ENCODE results near the gene ADGRG6. TPM values are rescaled to one million over a fixed set of nuclear protein-coding genes. Genes with fewer than 3 reads are reported as not detected.

ADGRG6 gene
- total and polyA plus RNA-seq, 9 of the 15 experiments (the other 6 are each of a cell fraction or from before 2014, with no cell fraction given) = under 0.01 to 0.11 (median 0.05) TPM; not detected in 5

GRCh38 chr6:142384519-142385254 lies 82.9 kb downstream of the ADGRG6 start (continued):
- TF ChIP-seq ILF3 (IDR thresholded peaks at IDR 0.05; ENCODE audit: borderline replicate concordance) (no peak), JUND (IDR thresholded peaks at IDR 0.05; ENCODE audit: borderline replicate concordance, low read depth, low read length) (no peak), JUND (tag; IDR thresholded peaks at IDR 0.05; ENCODE audit: borderline replicate concordance, low read depth, low read length) (no peak)

GRCh38 chr6:142385352-142385751 lies 83.5 kb downstream of the ADGRG6 start:
- no peaks in the 10 kb centered on the region for H4K20me1 ChIP-seq (replicated peaks; ENCODE audit: control insufficient read depth, insufficient read depth, low read length)
- WGBS (ENCODE audit: insufficient coverage, low coverage, missing lambda C conversion rate) = 0% methylated on average over 2 of the region's 2 CpGs
- H3K9me3 ChIP-seq (replicated peaks; ENCODE audit: control insufficient read depth, insufficient read depth, low read depth, low read length) = no peaks in the 10 kb centered on the region
- H3K9me1 ChIP-seq (ENCODE audit: control insufficient read depth, insufficient read depth, low read length) = no peaks in the 10 kb centered on the region
- intact Hi-C loops (cut with micrococcal nuclease) (no loop called here), in situ Hi-C loops (cut with MboI) (no loop called here)
- no peaks in the 10 kb centered on the region for H3K79me2 ChIP-seq (ENCODE audit: control insufficient read depth, insufficient read depth, low read length)
- no peak for DNase-seq (ENCODE audit: extremely low read depth in 1 of 4, low spot score in 3 of 4)
- no peak overlapping the region for H3K27ac ChIP-seq (ENCODE audit: extremely low read depth, low read depth, low read length)
- no peak overlapping the region for H3K9ac ChIP-seq (ENCODE audit: insufficient read depth in 1 of 2, low read depth in 2 of 2, low read length in 2 of 2)
- H2AFZ ChIP-seq (ENCODE audit: low read depth, low read length) = no peak overlapping the region
- no peak overlapping the region for H3K4me3 ChIP-seq
- no peak for ATAC-seq
- H3K4me2 ChIP-seq (ENCODE audit: insufficient read depth, low read length) = no peak overlapping the region
- ChIA-PET POLR2A (no interaction called here), CTCF (ENCODE audit: low intra/inter-chr PET ratio) (no interaction called here)
- BruUV-seq (replicated peaks) = no TSS peak
- H3K27me3 ChIP-seq (ENCODE audit: control insufficient read depth in 2 of 2, insufficient read depth in 2 of 2, low read length in 2 of 2) = no peaks in the 10 kb centered on the region
- FAIRE-seq = no peak
- H3K4me1 ChIP-seq (replicated peaks in 1 of 2; ENCODE audit: control insufficient read depth in 2 of 2, insufficient read depth in 2 of 2, low read length in 2 of 2) = no peaks in the 10 kb centered on the region
- no peak for TF ChIP-seq STAG1 (CRISPR knock-in tag; IDR thresholded peaks at IDR 0.05; ENCODE audit: borderline replicate concordance)
- no peak for TF ChIP-seq THRB (CRISPR knock-in tag; conservative IDR thresholded peaks at IDR 0.05)
- TF ChIP-seq AFF1 (IDR thresholded peaks at IDR 0.05; ENCODE audit: low read depth in 1 of 2, partially characterized antibody in 2 of 2) = no peak
- no peak for TF ChIP-seq ZFP91 (CRISPR knock-in tag; IDR thresholded peaks at IDR 0.05)
- no peaks in the 10 kb centered on the region for H3K36me3 ChIP-seq (ENCODE audit: control insufficient read depth, insufficient read depth, low read length)
